Ascending aorta (tissue), 2 donors: ENCODE data around the gene ATP2B3. TPM values are rescaled to one million over a fixed set of nuclear protein-coding genes. Genes with fewer than 3 reads are reported as not detected.

Experiments used
- DNase-seq, 2 donors: peaks; one replicate each; pipeline ENCODE4 v3.0.0-alpha.2; 2019; ENCODE audit warnings: low spot score in 2 of 2
- H3K27ac ChIP-seq, 2 donors: fragments of 200-600 bp; sonication (generic); one replicate each; pipeline ENCODE4 v1.5.1; 2016 to 2017; ENCODE audit warnings: mild to moderate bottlenecking in 1 of 2
- H3K27me3 ChIP-seq: fragments of 200-600 bp; sonication (generic); one replicate; pipeline ENCODE4 v1.5.1; 2017
- H3K36me3 ChIP-seq, 2 donors: fragments of 200-600 bp; sonication (generic); one replicate each; pipeline ENCODE4 v1.5.1; 2016
- H3K4me1 ChIP-seq, 2 donors: fragments of 200-600 bp; sonication (generic); one replicate each; pipeline ENCODE4 v1.5.1; 2016 to 2017; ENCODE audit warnings: mild to moderate bottlenecking in 1 of 2
- H3K4me3 ChIP-seq, 2 donors: fragments of 200-600 bp; sonication (generic); one replicate each; pipeline ENCODE4 v1.5.1; 2016 to 2017; ENCODE audit warnings: mild to moderate bottlenecking in 1 of 2
- H3K9me3 ChIP-seq, 2 donors: fragments of 200-600 bp; sonication (generic); one replicate each; pipeline ENCODE4 v1.5.1; 2016
- CTCF ChIP-seq, 3 experiments: fragments of 200-600 bp in 2 of 3; fragments of 450-650 bp in 1 of 3; sonication (generic) in 2 of 3; IDR thresholded peaks; one replicate each; pipeline ENCODE4 v1.5.1; 2016 to 2019; ENCODE audit warnings: antibody characterized with exemption in 3 of 3, mild to moderate bottlenecking in 1 of 3, moderate library complexity in 1 of 3
- intact Hi-C: fragments of 100-400 bp; cut with DNase I; formaldehyde crosslinking; loops from one replicate; pipeline ENCODE4 v1.15.1; 2023
- total RNA-seq: library from RNA; depleted of rRNA; stranded (reverse); fragments of >200 nt; gene quantifications from one replicate; pipeline ENCODE4 v1.1.0, GENCODE V29; 2016

ATP2B3 gene
- total RNA-seq, 1 donor from 2014 or later, result 0.32 TPM

DNA sequence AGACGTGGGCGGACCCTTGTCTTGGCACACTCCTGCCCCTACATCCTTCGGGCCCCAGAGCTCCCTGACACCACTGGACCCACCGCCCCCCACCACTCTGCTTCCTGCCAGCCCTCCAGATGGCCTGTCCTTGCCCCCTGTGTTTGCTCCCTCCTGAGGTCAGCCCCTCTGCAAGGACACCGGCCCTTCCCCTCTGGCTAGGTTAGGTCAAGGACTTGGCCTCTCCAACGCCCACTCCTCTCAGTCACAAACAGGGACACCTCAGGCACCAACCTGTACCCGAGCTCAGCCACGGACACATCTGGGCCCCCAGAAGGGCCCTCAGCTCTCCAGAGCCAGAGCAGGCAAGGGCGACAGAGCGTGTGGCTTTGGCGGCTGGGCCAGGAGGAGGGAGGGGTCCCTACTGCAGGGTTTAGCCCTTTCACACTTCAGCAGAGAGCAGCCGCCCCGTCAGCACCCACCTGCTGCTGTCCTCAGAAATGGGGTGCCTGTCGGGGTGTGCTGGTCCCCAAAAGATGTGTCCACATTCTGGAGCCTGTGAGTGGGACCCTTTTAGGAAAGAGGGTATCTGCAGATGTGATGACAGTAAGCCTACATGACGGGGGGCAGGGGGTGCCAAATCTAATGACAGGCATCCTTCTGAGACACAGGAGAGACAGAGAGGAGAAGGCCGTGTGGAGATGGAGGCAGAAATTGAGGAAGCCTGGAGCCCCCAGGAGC, 106.0 kb downstream of the ATP2B3 start:
- Histone ChIP-seq H3K27ac (no peak overlapping the region), H3K4me1 (no peaks in the 10 kb centered on the region), H3K27me3 (no peaks in the 10 kb centered on the region), H3K36me3 (no peaks in the 10 kb centered on the region), H3K9me3 (no peaks in the 10 kb centered on the region), H3K4me3 (no peak overlapping the region)
- no peak for TF ChIP-seq CTCF (IDR thresholded peaks at IDR 0.05)
- intact Hi-C loops, result no loop called here
- DNase-seq, result peak in 1 of 2 donors; percentile 4

- no peak overlapping the region for H3K27ac ChIP-seq
- H3K9me3 ChIP-seq, result no peaks in the 10 kb centered on the region
- no peaks in the 10 kb centered on the region for H3K4me1 ChIP-seq
- H3K27me3 ChIP-seq, result no peaks in the 10 kb centered on the region
- intact Hi-C loops, result no loop called here
- TF ChIP-seq CTCF (IDR thresholded peaks at IDR 0.05), result no peak
- no peak overlapping the region for H3K4me3 ChIP-seq
- H3K36me3 ChIP-seq, result no peaks in the 10 kb centered on the region
- peak in 1 of 2 donors; percentile 1 for DNase-seq
Measured at GRCh38 chrX:153624196-153625091, 107.0 kb downstream of the ATP2B3 start.

DNA sequence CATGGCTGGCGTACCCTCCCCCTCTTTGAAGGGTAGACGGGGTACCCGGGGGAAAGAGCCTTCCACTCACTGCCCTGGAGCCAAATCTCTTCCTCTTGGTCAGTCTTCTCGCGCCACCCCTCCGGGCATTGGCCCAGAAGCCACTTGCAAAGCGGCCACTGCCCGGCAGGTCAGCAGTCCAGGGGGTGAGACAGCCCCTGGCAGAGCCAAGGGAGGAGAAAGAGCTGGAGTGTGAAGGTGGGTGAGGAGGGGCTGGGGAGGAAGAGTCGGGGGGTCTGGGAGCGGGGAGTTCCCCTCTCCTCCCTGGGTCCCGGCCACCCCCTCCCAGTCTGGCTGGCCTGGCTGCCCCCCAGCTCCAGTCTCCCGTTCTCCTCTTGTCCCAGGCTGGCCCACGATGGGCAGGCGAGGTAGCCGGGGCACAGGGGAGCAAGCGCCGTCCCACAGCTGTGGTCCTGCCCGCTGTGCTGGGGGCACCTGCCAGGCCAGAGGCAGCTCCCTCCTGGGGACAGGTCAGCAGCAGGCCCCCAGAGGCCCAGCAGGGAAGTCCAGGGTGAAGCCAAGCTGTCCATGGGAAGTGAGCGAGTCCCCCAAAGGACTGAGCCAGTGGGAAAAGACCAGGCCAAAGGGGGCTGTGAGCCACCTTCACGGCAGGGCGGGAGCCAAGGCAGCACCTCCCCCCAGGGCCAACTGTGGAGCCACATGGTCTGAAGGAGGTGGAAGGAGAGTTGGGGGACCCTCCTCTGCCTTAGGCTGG, 108.0 kb downstream of the ATP2B3 start:
- H3K36me3 ChIP-seq, result no peaks in the 10 kb centered on the region
- peak in 1 of 2 donors; percentile 0 for DNase-seq

GRCh38 chrX:153626025-153626633, 108.7 kb downstream of the ATP2B3 start:
- no peak for TF ChIP-seq CTCF (IDR thresholded peaks at IDR 0.05)
- no peak overlapping the region for H3K4me3 ChIP-seq
- DNase-seq, result peak in 1 of 2 donors; percentile 0
- H3K27me3 ChIP-seq, result no peaks in the 10 kb centered on the region
- no peaks in the 10 kb centered on the region for H3K36me3 ChIP-seq
- no peak overlapping the region for H3K27ac ChIP-seq
- H3K4me1 ChIP-seq, result no peaks in the 10 kb centered on the region
- intact Hi-C loops, result no loop called here
- peaks cover 0 to 2% of the 10 kb centered on the region in 2 donors for H3K9me3 ChIP-seq

More for the DNA sequence above, 108.0 kb downstream of the ATP2B3 start:
- intact Hi-C loops, result no loop called here
- Histone ChIP-seq H3K4me3 (no peak overlapping the region), H3K4me1 (no peaks in the 10 kb centered on the region), H3K9me3 (no peaks in the 10 kb centered on the region), H3K27ac (no peak overlapping the region), H3K27me3 (no peaks in the 10 kb centered on the region)
- no peak for TF ChIP-seq CTCF (IDR thresholded peaks at IDR 0.05)
